ENCODE results near the gene KISS1.

DNA sequence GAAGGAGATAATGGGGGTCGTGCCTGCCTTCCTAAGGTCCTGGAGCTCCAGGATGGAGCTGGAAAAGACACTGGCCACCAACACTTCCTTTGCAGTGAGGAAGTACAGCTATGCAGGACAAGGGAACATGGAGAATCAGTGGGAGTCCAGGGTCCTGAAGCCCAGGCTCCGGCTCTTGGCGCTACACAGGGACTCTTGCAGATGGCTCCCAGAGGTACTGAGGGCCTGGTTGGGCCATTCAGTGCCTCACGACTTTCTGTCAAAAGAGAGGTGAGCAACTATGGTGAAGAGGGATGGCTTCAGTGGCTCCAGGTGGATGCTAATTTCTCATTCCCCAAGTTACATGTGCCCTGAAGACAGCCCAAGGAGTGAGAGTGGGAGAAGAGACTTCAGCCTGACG is 42.6 kb downstream of the KISS1 start:
- TF ChIP-seq CTCF (IDR thresholded peaks at IDR 0.05) (no peak), POLR2A (IDR thresholded peaks at IDR 0.05) (no peak)

Data from adrenal gland (tissue), 5 donors.